NCI-H2196 treated with DMSO at 0.1 percent for 48 hours (cell line): Measurements from ENCODE around the gene HTR3C.
"Not testable (repeated sequence)": the region's sequence is repeated elsewhere in the genome, so short reads cannot be mapped to it uniquely, and the experiment has no call there.

Source experiments
- DNase-seq: peaks from one replicate; lab custom pipeline; 2025; ENCODE audit not compliant: unreplicated experiment; lab: John Stamatoyannopoulos, UW

HTR3C gene

GRCh38 chr3:184052767-184053166 lies at the start of gene HTR3C:
HTR3C (plus strand) TSS chr3:184053047; CDS start chr3:184053081, 34 bp downstream.
- no peak for DNase-seq

- DNase-seq: no peak
Measured at GRCh38 chr3:184003187-184003967, 49.5 kb upstream of the HTR3C start.

- DNase-seq: no peak
Measured at GRCh38 chr3:184004476-184004875, 48.4 kb upstream of the HTR3C start.

- peak; percentile 94 for DNase-seq
Measured at GRCh38 chr3:184005941-184006507, 46.8 kb upstream of the HTR3C start.

GRCh38 chr3:184007143-184007813 lies 45.6 kb upstream of the HTR3C start:
- not testable (repeated sequence) for DNase-seq

GRCh38 chr3:184008161-184008560 lies 44.7 kb upstream of the HTR3C start:
- DNase-seq: no peak

GRCh38 chr3:184011230-184011876 lies 41.5 kb upstream of the HTR3C start:
- no peak for DNase-seq

- no peak for DNase-seq
Measured at GRCh38 chr3:184011937-184012889, 40.6 kb upstream of the HTR3C start.

GRCh38 chr3:184015381-184016019 lies 37.3 kb upstream of the HTR3C start:
- no peak for DNase-seq

GRCh38 chr3:184016169-184016570 lies 36.7 kb upstream of the HTR3C start:
- DNase-seq: no peak

- peak; percentile 42 for DNase-seq
Measured at GRCh38 chr3:184016811-184017671, 35.8 kb upstream of the HTR3C start.

- DNase-seq: peak; percentile 98
Measured at GRCh38 chr3:184017672-184018423, 35.0 kb upstream of the HTR3C start, which contains the start of gene ABCC5. ABCC5 (minus strand) TSS chr3:184017884; CDS start chr3:184014392, 3,492 bp downstream.

GRCh38 chr3:184018424-184018973 lies 34.3 kb upstream of the HTR3C start:
- no peak for DNase-seq

GRCh38 chr3:184022323-184022722 lies 30.5 kb upstream of the HTR3C start:
- DNase-seq: no peak

- DNase-seq: not testable (repeated sequence)
Measured at GRCh38 chr3:184025256-184025655, 27.6 kb upstream of the HTR3C start.

GRCh38 chr3:184028275-184028890 lies 24.5 kb upstream of the HTR3C start:
- DNase-seq: not testable (repeated sequence)

- no peak for DNase-seq
Measured at GRCh38 chr3:184029443-184029842, 23.4 kb upstream of the HTR3C start.
